H1 (cell line): ENCODE data around the gene B4GALT5. TPM values are rescaled to one million over a fixed set of nuclear protein-coding genes. Genes with fewer than 3 reads are reported as not detected.

ENCODE experiments used
- CBX5 ChIP-seq: fragments of 300-800, 300-1000 bp; sonication (generic); IDR thresholded peaks from 2 replicates; pipeline ENCODE4 v1.7.1; 2016; ENCODE audit warnings: antibody characterized with exemption, low read length, low read depth
- CBX8 ChIP-seq: fragments of 300-800, 300-1000 bp; sonication (generic); IDR thresholded peaks from 2 replicates; pipeline ENCODE4 v1.7.1; 2016; ENCODE audit warnings: low read depth, low read length, borderline replicate concordance
- CEBPB ChIP-seq: IDR thresholded peaks from 2 replicates; pipeline ENCODE4 v1.6.1; 2012; ENCODE audit warnings: low read depth, low read length
- CTBP2 ChIP-seq: IDR thresholded peaks from 2 replicates; pipeline ENCODE4 v1.7.0; 2011; ENCODE audit warnings: borderline replicate concordance, mild to moderate bottlenecking, moderate library complexity, mixed read lengths, low read length; ENCODE audit not compliant: insufficient read depth, insufficient read length
- GABPA ChIP-seq: IDR thresholded peaks from 2 replicates; pipeline ENCODE4 v1.6.1; 2011; ENCODE audit warnings: mild to moderate bottlenecking, low read length, moderate library complexity, borderline replicate concordance; ENCODE audit not compliant: insufficient read depth
- SAP30 ChIP-seq: fragments of 300-600 bp; sonication (generic); IDR thresholded peaks from 2 replicates; pipeline ENCODE4 v1.7.1; 2012; ENCODE audit warnings: low read length, moderate library complexity, mild to moderate bottlenecking, inconsistent platforms; ENCODE audit not compliant: insufficient read depth, insufficient replicate concordance
- ZNF274 ChIP-seq: IDR thresholded peaks from 2 replicates; pipeline ENCODE4 v1.7.0; 2012; ENCODE audit warnings: low read length, borderline replicate concordance; ENCODE audit errors: extremely low read depth
- polyA plus RNA-seq, 7 experiments: library from polyadenylated mRNA; depleted of rRNA in 3 of 7; stranded (reverse) in 5 of 7; unstranded in 2 of 7; fragments of >200 nt in 5 of 7; fragments of 200-250 nt in 2 of 7; gene quantifications; 1 replicate in 5 of 7; 2 replicates in 1 of 7; 4 replicates in 1 of 7; pipeline versions ENCODE4 v1.2.1 to v1.2.3, GENCODE V29; 2011 to 2013; ENCODE audit warnings: missing spikeins in 2 of 7, mixed read lengths in 2 of 7
- total RNA-seq: library from RNA; stranded (reverse); fragmentation: NEBNext Ultra II Directional; extraction: Animal tissue kit (Norgen Biotek cat#: 25700); gene quantifications from 2 replicates; pipeline ENCODE4 v1.2.1, GENCODE V29; 2021

The B4GALT5 gene
- total and polyA plus RNA-seq, 2 of the 8 experiments (the other 6 are each of a cell fraction or from before 2014, with no cell fraction given), result 46.5 to 75.4 TPM

- TF ChIP-seq CEBPB, result no peak
- TF ChIP-seq GABPA, result no peak
- TF ChIP-seq ZNF274, result no peak
- TF ChIP-seq CTBP2, result no peak
- no peak for TF ChIP-seq CBX8
- TF ChIP-seq CBX5, result no peak
- no peak for TF ChIP-seq SAP30
- TF ChIP-seq, all 59 proteins: peak for 0
Measured at GRCh38 chr20:49741977-49742376, 28.3 kb upstream of the B4GALT5 start (continued).
